GM12874 (cell line): ENCODE data around the gene MRNIP.

Source experiments
- CTCF ChIP-seq: IDR thresholded peaks from 2 replicates; pipeline ENCODE4 v1.5.1; 2011; ENCODE audit warnings: low read depth, mild to moderate bottlenecking, control low read depth, low read length, moderate library complexity; ENCODE audit not compliant: insufficient read depth

MRNIP gene

DNA sequence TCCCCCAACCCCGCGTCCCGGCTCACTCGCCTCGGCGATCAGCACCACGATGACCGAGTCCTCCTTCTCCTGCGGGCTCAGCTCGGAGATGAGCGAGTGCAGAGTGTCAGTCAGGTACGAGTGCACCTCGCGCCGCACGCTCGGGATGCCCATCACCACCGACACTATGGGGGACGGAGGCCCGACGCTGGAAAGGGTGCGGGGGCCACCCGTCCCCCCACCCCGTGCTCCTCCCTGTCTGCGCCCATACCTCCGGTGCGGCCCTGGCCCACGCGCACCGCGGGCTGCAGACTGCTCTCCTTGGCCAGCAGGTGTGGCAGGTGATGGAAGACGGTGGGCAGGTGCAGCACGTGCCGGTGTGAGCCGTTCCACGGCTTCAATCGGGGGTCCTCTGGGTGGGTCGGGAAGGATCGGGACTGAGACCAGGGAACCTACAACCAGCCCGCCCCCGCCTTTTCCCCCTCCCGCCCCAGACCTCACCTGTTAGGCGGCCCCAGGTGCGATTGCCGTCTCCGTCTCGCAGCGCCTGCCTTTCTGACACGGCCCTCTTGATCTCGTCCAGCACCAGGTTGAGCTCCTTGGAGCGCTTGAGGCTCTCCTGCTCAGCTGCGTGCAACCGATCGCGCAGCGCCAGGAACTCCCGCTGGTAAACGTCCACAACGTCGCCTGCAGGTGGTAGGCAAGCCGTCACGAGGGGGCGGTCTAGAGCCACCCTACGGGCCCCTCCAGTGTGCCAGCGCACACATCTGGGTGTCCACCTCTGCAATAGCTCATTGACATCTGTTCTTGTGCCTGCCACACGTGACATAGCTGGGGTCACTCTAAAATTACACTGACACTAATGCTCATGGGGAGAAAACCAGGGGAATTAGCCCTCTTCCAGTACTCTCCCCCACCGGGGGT is 57.1 kb downstream of the MRNIP start:
- peak; percentile 87 for TF ChIP-seq CTCF

DNA sequence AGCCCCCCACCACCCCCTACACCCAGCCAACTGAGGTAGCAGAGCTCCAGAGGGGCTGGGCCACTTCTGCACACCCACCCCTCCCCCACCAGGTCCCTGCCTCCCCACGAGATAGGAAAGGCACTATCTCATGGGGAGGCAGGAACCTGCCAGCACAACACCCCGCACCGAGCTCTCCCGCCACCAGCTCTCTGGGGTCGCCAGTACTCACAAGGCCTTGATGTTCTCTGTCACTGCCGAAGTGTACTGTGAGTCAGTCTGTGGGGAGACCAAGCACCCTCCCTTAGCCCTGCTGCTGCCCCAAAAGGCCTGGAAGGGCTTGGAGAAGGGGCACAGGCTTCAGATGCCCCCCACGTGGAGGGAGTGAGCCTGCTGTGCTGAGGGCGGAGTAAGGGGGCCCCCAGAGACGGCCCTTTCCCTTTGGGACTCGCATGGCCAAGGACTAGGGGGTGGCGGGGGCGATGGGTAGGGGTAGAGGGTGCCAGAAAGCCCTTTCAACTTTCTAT is 57.9 kb downstream of the MRNIP start:
- TF ChIP-seq CTCF = no peak

GRCh38 chr5:179800071-179800695 is 58.4 kb downstream of the MRNIP start:
- TF ChIP-seq CTCF = no peak

DNA sequence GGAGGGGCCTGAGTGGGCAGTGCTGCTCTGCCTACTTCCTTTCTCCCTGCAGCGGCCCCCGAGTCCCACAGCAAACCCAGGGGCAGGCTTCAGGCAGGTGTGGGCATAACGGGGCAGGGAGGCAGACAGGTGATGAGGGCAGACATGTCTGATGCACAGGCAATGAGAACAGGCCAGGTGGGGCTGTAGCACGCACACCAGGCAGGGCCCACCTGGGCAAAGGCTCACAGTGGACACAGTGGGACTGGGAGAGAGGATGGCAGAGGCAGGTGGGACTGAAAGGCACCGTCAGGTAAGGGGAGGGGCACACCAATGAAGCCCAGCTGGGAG is 59.0 kb downstream of the MRNIP start:
- TF ChIP-seq CTCF = no peak

DNA sequence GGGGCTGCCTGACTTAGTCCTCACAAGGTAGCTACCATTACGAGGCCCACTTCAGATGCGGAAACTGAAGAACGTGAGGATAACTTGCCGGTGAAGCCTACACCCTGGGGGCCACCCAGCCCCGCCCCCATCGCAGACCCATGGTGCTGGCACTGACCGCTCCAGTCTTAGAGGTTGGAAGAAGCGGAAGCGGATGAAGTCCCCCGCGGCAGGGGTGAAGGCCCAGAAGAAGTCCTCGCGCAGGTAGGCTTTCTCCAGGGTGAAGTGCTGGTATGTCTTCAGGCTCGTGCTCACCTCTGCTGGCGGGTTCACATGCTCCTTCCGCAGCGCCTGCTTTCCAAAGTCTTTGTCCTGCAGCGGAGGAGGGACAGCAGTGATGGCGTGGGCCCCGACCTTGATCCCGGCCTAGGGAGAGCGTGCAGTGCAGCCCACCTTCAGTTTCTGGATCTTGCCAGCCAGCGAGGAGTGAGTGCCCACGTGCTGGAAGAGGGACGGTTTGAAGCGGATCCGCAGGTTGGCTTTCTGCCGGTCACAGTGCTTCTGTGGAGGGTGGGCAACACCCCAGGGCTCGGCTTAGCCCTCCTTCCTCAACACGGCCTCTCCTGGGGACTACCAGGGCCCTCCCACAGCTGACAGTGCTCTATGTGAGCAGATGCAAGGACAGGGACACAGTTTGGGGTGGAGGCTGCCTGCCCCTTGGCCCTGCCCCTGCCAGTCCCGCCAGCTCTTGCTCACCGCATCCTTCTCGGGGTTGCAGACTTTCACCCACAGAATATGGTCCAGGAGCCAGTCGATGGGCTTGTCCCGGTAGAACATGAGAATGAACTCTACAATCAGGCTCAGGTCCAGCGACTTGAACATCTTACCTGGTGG is 59.6 kb downstream of the MRNIP start:
- no peak for TF ChIP-seq CTCF

GRCh38 chr5:179798144-179798770 is 60.4 kb downstream of the MRNIP start:
- no peak for TF ChIP-seq CTCF

- TF ChIP-seq CTCF = no peak
Measured at GRCh38 chr5:179797741-179798140, 60.9 kb downstream of the MRNIP start.
